Measurements from ENCODE around the gene OR10V1.
"Not testable (repeated sequence)": the region's sequence is repeated elsewhere in the genome, so short reads cannot be mapped to it uniquely, and the experiment has no call there.

Gene OR10V1

DNA sequence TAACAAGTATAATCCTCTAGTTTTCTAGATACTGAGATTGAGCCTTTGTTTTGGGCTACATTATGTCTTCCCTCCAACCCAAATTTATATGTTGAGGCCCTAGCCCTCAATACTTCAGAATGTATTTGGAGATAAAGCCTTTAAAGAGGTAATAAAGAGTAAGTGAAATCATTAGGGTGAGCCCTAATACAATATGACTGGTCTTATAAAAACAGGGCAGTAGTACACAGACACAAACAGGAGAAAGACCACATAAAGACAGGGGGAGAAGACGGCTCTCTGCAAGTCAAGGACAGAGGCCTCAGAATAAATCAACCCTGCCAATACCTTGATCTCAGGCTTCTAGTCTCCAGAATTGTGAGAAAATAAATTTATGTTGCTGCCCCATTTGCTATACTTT, 6.3 kb downstream of the OR10V1 start:
- DNase-seq: no peak

GRCh38 chr11:59706518-59707285, 6.9 kb downstream of the OR10V1 start:
- DNase-seq: no peak

DNA sequence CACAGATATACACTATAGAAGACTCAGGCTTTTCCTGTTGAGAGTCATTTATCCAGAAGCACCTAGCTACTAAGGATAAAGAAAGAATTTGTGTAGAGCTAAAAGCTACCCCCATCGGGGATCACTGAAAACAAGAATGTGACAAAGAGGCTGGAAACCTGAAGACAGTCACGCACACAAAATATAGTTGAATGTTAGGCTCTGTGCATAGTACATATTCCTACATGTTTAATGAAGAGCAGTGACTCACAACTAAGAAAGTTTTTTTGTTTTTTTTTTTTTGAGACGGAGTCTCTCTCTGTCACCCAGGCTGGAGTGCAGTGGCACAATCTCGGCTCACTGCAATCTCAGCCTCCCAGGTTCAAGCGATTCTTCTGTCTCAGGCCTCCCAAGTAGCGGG, 8.4 kb downstream of the OR10V1 start:
- DNase-seq: no peak

DNA sequence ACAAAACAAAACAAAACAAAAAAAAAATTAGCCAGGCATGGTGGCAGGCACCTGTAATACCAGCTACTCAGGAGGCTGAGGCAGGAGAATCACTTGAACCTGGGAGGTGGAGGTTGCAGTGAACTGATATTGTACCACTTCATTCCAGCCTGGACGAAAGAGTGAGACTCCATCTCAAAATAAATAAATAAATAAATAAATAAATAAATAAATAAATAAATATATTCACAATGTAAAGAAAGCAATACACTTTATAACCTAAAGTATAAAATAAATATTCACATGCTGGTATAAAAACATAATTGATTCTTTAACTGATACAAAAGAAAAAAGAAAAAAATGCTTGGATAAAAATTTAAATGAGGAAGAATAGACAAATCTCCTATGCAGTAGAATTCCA, 10.1 kb downstream of the OR10V1 start:
- not testable (repeated sequence) for DNase-seq

DNA sequence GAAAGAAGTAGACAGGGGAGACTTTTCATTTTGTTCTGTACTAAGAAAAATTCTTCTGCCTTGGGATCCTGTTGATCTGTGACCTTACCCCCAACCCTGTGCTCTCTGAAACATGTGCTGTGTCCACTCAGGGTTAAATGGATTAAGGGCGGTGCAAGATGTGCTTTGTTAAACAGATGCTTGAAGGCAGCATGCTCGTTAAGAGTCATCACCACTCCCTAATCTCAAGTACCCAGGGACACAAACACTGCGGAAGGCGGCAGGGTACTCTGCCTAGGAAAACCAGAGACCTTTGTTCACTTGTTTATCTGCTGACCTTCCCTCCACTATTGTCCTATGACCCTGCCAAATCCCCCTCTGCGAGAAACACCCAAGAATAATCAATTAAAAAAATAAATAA, 13.5 kb downstream of the OR10V1 start:
- not testable (repeated sequence) for DNase-seq

DNA sequence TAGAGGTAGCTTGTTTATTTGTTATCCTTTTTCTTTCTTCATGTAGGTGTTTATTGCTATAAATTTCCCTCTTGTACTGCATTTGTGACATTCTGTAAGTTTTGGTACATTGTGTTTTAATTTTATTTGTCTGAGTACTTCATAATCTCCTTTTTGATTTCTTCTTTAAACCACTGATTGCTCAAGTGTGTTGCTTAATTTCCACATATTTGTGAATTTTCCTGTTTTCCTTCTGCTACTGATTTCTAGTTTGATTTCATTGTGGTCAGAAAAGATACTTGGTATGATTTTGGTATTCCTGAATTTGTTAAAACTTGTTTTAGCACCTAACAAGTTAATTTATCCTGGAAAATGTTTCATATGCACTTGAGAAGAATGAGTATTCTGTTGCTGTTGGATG, 15.1 kb downstream of the OR10V1 start:
- DNase-seq: no peak

GRCh38 chr11:59692915-59693314, 20.7 kb downstream of the OR10V1 start:
- no peak for DNase-seq

DNA sequence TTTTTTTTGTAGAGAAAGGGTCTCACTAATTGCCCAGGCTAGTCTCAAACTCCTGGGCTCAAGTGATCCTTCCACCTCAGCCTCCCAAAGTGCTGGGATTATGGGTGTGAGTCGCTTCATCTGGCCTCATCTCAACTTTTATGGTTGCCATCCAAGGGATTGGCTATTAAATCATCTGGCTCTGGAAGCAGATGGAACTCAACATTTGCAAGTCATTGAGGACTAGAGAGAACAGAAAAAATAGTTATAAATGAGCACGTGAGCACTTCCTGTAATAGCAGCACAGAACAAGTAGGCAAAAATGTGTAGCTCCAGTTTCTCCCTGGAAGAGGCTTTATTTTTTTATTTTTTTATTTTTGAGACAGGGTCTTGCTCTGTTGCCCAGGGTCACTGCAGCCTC, 22.5 kb downstream of the OR10V1 start:
- DNase-seq: no peak

DNA sequence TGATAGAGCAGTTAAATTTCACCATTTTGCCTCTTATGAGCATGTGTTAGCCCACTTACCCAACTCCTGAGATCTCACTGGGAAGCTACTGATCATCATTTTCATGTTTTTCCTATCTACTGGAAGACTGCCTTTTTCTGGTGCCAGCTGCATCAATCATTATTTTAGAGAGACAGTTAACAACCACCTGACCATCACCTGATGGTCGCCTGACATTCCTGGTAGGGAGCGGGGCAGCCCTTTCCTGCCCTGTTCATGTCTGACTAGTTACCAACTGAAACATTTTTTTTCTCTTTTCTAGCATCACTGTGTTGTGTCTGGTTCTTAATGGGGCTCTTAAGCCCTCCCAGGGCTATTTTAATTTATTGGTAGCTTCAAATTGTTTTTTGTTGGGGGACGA, 24.6 kb downstream of the OR10V1 start:
- DNase-seq: no peak

DNA sequence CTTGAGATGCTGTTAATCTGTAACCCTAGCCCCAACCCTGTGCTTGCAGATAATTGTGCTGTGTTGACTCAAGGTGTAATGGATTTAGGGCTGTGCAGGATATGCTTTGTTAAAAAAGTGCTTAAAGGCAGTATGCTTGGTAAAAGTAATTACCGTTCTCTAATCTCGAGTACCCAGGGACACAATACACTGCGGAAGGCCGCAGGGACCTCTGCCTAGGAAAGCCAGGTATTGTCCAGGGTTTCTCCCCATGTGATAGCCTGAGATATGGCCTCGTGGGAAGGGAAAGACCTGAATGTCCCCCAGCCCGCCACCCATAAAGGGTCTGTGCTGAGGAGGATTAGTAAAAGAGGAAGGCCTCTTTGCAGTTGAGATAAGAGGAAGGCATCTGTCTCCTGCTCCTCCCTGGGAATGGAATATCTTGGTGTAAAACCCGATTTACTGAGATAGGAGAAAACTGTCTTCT, 32.4 kb downstream of the OR10V1 start:
- DNase-seq: not testable (repeated sequence)

DNA sequence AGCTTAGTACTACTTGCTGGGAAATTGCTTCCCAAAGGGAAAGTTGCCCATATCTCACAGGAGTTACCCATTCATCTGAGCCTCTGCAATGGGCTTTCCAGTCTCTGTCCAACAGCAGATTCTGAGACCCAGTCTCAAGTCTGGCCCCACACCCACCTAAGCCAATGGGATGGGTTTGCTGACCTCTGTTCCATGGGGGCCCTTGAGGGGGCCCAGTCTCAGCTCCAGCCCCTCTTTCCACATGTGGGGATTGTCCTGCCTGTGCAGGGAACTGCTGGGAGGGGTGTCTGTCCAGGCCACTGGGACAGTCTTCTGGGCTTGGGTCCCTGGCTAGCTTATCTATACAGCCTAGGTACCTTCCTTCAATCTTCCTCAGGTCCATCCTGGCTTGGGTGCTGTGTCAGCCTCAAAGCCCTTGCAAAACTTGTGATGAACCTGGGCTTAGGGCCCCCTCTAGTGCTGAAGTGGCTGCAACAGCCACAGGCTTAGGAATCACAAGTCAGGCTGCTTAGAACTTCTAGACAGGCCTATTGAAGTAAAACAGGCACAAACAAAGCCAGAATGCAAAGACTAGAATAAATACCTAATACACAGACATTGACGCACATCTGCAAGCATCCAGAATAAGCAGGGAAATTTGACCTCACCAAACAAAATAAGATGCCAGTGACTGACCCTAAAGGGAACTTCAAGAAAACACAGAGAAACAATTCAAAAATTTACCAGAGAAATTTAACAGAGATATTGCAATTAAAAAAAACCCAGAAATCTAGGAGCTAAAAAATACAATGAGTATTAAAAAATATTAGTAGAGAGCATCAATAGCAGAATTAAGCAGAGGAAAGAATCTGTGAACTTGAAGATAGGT, 33.1 kb downstream of the OR10V1 start:
- DNase-seq: peak; percentile 50

- no peak for DNase-seq
Measured at GRCh38 chr11:59679347-59679746, 34.3 kb downstream of the OR10V1 start.

DNA sequence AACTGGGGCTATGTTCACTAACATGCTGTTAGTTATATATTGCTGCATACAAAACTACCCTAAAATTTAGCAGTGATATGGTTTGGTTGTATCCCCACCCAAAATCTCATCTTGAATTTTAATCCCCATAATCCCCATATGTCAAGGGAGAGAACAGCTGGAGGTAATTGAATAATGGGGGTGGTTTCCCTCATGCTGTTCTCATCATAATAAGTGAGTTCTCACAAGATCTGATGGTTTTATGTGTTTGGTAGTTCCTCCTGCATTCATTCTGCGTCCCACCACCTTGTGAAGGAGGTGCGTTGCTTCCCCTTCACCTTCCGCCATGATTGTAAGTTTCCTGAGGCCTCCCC, 34.9 kb downstream of the OR10V1 start:
- no peak for DNase-seq

DNA sequence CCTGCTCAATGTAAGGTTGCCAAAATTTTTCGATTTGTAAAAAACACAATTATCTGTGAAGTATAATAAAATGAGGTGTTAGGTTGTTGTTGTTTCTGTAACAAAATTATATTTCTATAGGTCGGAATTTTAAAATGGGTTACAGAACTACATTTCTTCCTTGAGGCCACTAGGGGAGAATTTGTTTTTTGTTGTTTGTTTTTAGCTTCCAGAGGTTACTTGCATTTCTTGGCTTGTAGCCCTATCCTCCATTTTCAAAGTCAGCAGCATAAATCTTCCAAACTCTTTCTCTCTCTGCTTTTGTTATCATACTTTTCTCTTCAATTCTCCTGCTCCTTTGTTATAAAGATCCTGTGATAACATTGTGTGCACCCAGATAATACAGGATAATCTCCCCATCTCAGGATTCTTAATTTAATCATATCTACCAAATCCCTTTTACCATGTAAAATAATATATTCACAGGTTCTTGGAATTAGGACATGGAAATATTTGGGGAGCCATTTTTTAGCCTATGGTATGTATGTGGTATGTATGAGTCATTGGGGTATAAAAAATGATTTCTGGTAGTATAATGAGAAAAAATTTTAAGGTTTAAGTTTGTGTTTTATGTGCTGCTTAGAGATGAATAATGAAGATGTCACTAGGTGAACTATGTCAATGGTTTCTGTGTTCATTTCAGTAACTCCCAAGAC, 35.4 kb downstream of the OR10V1 start:
- no peak for DNase-seq

DNA sequence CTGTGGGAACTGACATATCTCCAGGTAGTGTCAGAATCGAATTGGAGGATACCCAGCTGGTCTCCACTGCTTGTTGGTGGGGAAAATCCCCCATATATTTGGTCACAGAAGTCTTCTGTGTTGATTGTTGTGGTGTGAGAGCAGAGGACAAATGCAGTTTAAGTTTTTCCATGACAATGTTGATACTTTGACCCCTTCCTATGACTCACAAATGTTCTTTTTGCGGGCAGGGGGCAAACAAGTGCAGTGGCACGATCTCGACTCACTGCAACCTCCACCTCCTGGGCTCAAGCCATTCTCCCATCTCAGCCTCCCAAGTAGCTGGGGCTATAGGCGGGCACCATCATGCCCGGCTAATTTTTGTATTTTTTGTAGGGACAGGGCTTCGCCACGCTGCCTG, 37.4 kb downstream of the OR10V1 start:
- no peak for DNase-seq

DNA sequence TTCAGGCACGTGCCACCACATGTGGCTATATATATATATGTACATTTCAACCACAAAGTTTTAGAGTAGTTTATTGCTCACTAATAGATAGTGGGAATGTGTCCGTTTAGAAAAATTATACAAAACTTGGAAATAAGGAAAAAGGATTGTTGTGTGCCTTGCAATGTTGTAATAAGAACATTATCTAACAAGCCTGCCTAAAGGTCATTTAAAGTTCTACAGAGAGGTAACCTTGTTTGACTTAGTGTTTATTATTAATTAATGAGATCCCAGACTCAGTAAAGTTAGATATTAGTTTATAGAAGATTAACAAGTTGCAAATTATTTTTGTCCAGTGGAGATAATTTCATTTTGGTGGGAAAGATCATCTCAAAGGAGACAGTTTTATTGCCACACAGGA, 39.4 kb downstream of the OR10V1 start:
- DNase-seq: no peak

GRCh38 chr11:59673291-59673690, 40.4 kb downstream of the OR10V1 start:
- no peak for DNase-seq

- DNase-seq: no peak
Measured at GRCh38 chr11:59671471-59671870, 42.2 kb downstream of the OR10V1 start.

GRCh38 chr11:59669611-59670009, 44.0 kb downstream of the OR10V1 start:
- no peak for DNase-seq

- peak; percentile 98 for DNase-seq
Measured at GRCh38 chr11:59668950-59669610, 44.6 kb downstream of the OR10V1 start, which contains the start of gene PATL1. Gene PATL1 (minus strand): TSS chr11:59669037. CDS start chr11:59668895, 142 bp downstream.

DNA sequence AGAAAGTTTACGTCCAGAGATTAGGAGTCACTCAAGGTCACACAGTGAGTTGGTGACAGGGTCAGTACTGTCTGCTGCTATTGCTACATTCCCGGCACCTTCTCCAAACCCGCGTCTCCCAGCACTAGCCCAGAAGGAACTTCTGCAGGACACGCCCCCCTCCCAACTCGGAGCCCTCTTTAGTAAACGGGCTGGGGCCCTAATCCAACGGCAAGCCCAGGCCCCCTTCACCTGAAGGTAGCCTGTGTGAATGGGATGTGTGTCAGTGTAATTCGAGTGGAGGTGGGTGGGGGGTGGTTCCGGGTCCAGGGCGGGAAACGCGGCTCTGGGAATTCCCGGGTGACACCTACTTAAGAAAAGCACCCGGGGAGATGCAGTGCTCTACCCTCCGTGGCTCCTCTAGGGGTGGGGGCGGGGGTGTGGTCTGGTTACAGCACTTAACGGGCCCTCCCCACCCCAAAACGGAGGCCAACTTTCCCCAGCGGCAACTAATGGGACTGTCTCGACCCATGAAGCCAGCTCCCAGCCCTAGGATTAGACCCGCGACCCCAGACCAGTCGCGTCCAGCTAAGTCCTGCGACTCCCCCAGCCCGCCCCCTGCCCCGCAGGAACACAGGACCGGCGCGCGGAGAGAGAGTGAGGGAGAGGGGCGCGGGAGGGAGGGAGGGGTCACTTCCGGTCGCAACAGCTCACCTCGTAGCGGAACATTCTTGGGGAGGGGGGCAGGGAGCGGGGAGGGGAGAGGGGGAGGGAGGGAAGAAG, 45.3 kb downstream of the OR10V1 start:
- peak; percentile 73 for DNase-seq

DNA sequence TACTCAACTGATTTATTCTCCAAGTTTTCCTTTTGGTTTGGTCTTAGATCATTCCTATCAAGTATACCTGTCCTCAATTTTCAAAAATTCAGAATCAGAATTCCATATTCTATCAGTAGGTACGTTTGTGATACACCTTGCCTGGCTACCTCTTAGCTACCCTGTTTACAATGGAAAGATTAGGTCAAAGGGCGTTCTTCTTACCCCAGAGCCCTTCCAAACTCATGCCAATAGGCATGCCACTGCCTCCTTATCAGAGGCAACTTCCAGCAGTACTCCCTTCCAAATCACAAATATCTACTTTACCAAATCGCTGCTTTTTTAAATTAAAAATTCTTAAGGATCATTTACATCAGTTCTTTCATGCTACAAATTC, 45.8 kb downstream of the OR10V1 start:
- no peak for DNase-seq
